Measurements from ENCODE around the gene CACNB4. TPM values are rescaled to one million over a fixed set of nuclear protein-coding genes. Genes with fewer than 3 reads are reported as not detected.
A peak's percentile ranks its signal among the peaks of the same experiment; 100 is the strongest.

CACNB4 gene
- total and polyA plus RNA-seq, 10 of the 15 experiments (the other 5 are each of a cell fraction or from before 2014, with no cell fraction given), result 2.0 to 21.6 (median 9.3) TPM

DNA sequence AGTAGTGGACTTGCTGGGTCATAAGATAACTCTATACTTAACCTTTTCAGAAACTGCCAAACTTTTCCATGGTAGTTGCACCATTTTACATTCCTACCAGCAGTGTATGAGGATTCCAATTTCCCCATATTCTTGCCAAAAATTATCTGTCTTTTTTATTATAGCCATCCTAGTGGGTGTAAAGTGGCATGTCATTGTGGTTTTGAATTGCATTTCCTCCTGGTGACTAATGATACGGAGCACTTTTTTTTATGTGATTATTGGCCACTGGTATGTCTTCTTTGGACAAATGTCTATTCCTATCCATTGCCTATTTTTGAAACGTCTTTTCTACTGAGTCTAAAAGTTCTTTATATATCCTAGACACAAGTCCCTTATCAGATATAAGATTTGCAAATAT, 44.3 kb downstream of the CACNB4 start:
- TF ChIP-seq, protein P1, sequence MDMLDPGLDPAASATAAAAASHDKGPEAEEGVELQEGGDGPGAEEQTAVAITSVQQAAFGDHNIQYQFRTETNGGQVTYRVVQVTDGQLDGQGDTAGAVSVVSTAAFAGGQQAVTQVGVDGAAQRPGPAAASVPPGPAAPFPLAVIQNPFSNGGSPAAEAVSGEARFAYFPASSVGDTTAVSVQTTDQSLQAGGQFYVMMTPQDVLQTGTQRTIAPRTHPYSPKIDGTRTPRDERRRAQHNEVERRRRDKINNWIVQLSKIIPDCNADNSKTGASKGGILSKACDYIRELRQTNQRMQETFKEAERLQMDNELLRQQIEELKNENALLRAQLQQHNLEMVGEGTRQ (IDR thresholded peaks at IDR 0.05; ENCODE audit: borderline replicate concordance, low read depth, low read length), result no peak
- TF ChIP-seq TCF7 (IDR thresholded peaks at IDR 0.05; ENCODE audit: borderline replicate concordance) (no peak), RUNX3 (IDR thresholded peaks at IDR 0.05; ENCODE audit: low read length) (peak; percentile 52), DPF2 (IDR thresholded peaks at IDR 0.05) (no peak), PML (IDR thresholded peaks at IDR 0.05; ENCODE audit: low read length) (no peak), CREM (IDR thresholded peaks at IDR 0.05; ENCODE audit: low read depth) (0 out of 2 replicates have a peak, but pooled peaks have one; percentile 20), KAT2A (conservative IDR thresholded peaks at IDR 0.05; ENCODE audit: control insufficient read depth, low read depth, low read length) (no peak), TCF3 (IDR thresholded peaks at IDR 0.05; ENCODE audit: borderline replicate concordance, insufficient read depth, low read depth, low read length) (no peak)
- TF ChIP-seq, protein P2, sequence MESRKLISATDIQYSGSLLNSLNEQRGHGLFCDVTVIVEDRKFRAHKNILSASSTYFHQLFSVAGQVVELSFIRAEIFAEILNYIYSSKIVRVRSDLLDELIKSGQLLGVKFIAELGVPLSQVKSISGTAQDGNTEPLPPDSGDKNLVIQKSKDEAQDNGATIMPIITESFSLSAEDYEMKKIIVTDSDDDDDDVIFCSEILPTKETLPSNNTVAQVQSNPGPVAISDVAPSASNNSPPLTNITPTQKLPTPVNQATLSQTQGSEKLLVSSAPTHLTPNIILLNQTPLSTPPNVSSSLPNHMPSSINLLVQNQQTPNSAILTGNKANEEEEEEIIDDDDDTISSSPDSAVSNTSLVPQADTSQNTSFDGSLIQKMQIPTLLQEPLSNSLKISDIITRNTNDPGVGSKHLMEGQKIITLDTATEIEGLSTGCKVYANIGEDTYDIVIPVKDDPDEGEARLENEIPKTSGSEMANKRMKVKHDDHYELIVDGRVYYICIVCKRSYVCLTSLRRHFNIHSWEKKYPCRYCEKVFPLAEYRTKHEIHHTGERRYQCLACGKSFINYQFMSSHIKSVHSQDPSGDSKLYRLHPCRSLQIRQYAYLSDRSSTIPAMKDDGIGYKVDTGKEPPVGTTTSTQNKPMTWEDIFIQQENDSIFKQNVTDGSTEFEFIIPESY (IDR thresholded peaks at IDR 0.05), result no peak
- Histone ChIP-seq H3K4me3 (no peak overlapping the region), H4K20me1 (ENCODE audit: control insufficient read depth, insufficient read depth) (no peaks in the 10 kb centered on the region), H3K9me3 (replicated peaks; ENCODE audit: control insufficient read depth, insufficient read depth, low read length) (peaks cover 4% of the 10 kb centered on the region; the same call in 2 of the 3 replicates), H3K79me2 (ENCODE audit: control insufficient read depth, insufficient read depth, low read length) (peaks cover 6% of the 10 kb centered on the region; the same call in 1 of the 2 replicates), H3K9ac (ENCODE audit: control insufficient read depth, insufficient read depth, low read length) (no peak overlapping the region), H3K4me2 (ENCODE audit: control insufficient read depth, insufficient read depth) (no peak overlapping the region), H3K27me3 (replicated peaks in 1 of 2; ENCODE audit: control insufficient read depth in 2 of 2, insufficient read depth in 2 of 2, low read length in 1 of 2) (no peaks in the 10 kb centered on the region), H3K27ac (ENCODE audit: control insufficient read depth, insufficient read depth) (no peak overlapping the region), H3K4me1 (ENCODE audit: control insufficient read depth, insufficient read depth, low read length) (peaks cover 34% of the 10 kb centered on the region), H3K36me3 (ENCODE audit: control insufficient read depth in 2 of 2, insufficient read depth in 2 of 2, low read length in 1 of 2) (no peaks in the 10 kb centered on the region), H2AFZ (ENCODE audit: control insufficient read depth, low read depth, low read length) (no peak overlapping the region)
- POLR2A ChIA-PET, result no interaction called here
- no peak for ATAC-seq
- 54% methylated on average over 2 of the region's 2 CpGs for WGBS (ENCODE audit: insufficient coverage, insufficient replicate concordance, low lambda C conversion rate, missing lambda C conversion rate)
- no TSS peak for BruUV-seq (replicated peaks)
- no peak for FAIRE-seq
- in situ Hi-C loops (cut with MboI) (loop anchor here (5.0 kb wide), 1 partner anchor 113 kb away; no protein-coding TSS in a partner anchor), intact Hi-C loops (cut with micrococcal nuclease; ENCODE audit: unreplicated experiment) (no loop called here)
- DNase-seq (ENCODE audit: low read depth, low spot score), result no peak
- CTCF ChIA-PET, result interaction anchor here (1.2 kb wide), 2 partner anchors 16 to 27 kb away, joined by 3 to 4 read pairs; no protein-coding TSS in a partner anchor
- RAD21 ChIA-PET (ENCODE audit: unreplicated experiment), result interaction anchor here (1.6 kb wide), 1 partner anchor 8 kb away, joined by 3 read pairs; no protein-coding TSS in a partner anchor
- SMC1A ChIA-PET (ENCODE audit: uncharacterized antibody, unreplicated experiment), result interaction anchor here (1.3 to 1.7 kb wide), 3 partner anchors 8 to 63 kb away, joined by 3 to 9 read pairs (median 4); no protein-coding TSS in a partner anchor
